CD14-positive monocyte (primary cell): ENCODE measurements around the gene MVB12B. TPM values are rescaled to one million over a fixed set of nuclear protein-coding genes. Genes with fewer than 3 reads are reported as not detected.

ENCODE experiments used
- DNase-seq, 3 donors: peaks; one replicate each; pipeline ENCODE4 v3.0.0-alpha.2; 2011 to 2022
- H2AFZ ChIP-seq: 2 replicates; pipeline ENCODE4 v1.6.0; 2012; ENCODE audit warnings: mild to moderate bottlenecking, low read depth, low read length, inconsistent platforms; ENCODE audit not compliant: insufficient read depth, poor library complexity, severe bottlenecking
- H3K27ac ChIP-seq, 2 donors: 1 replicate in 1 of 2; 2 replicates in 1 of 2; pipeline ENCODE4 v1.5.1; 2012 to 2013; ENCODE audit warnings: low read length in 2 of 2, control low read depth in 1 of 2, inconsistent platforms in 1 of 2, low read depth in 1 of 2, mild to moderate bottlenecking in 1 of 2
- H3K27me3 ChIP-seq, 2 donors: one replicate each; pipeline versions ENCODE4 v1.6.0 to v1.6.1; 2011 to 2013; ENCODE audit warnings: low read length in 2 of 2; ENCODE audit not compliant: control insufficient read depth in 2 of 2, insufficient read depth in 2 of 2
- H3K36me3 ChIP-seq, 2 donors: replicated peaks in 1 of 2; 1 replicate in 1 of 2; 2 replicates in 1 of 2; pipeline versions ENCODE4 v1.5.1 to v1.6.1; 2012 to 2013; ENCODE audit warnings: low read length in 2 of 2, control low read depth in 1 of 2, inconsistent platforms in 1 of 2, mild to moderate bottlenecking in 1 of 2; ENCODE audit not compliant: insufficient read depth in 2 of 2, control insufficient read depth in 1 of 2
- H3K4me1 ChIP-seq, 2 donors: 1 replicate in 1 of 2; 2 replicates in 1 of 2; pipeline versions ENCODE4 v1.5.1 to v1.6.1; 2012 to 2013; ENCODE audit warnings: low read length in 2 of 2, control low read depth in 1 of 2, inconsistent platforms in 1 of 2, mild to moderate bottlenecking in 1 of 2, moderate library complexity in 1 of 2; ENCODE audit not compliant: insufficient read depth in 2 of 2, control insufficient read depth in 1 of 2
- H3K4me2 ChIP-seq: replicated peaks from 2 replicates; pipeline ENCODE3; 2012; ENCODE audit warnings: low read length, moderate library complexity, mild to moderate bottlenecking; ENCODE audit not compliant: poor library complexity, severe bottlenecking; ENCODE audit errors: extremely low read depth
- H3K4me3 ChIP-seq, 3 experiments: fragments of 200-600 bp in 1 of 3; sonication (generic) in 1 of 3; replicated peaks in 1 of 3; 1 replicate in 2 of 3; 2 replicates in 1 of 3; pipeline ENCODE4 v1.5.1; 2011 to 2013; ENCODE audit warnings: low read length in 3 of 3, mild to moderate bottlenecking in 3 of 3, control low read depth in 2 of 3, low read depth in 2 of 3, inconsistent platforms in 1 of 3, moderate library complexity in 1 of 3
- H3K79me2 ChIP-seq: 2 replicates; pipeline ENCODE4 v1.6.0; 2012; ENCODE audit warnings: mild to moderate bottlenecking, control low read depth, inconsistent platforms, low read length, moderate library complexity; ENCODE audit not compliant: insufficient read depth
- H3K9ac ChIP-seq: 2 replicates; pipeline ENCODE4 v1.6.0; 2017; ENCODE audit warnings: low read length, mild to moderate bottlenecking; ENCODE audit not compliant: insufficient read depth, poor library complexity, severe bottlenecking
- H3K9me3 ChIP-seq, 2 donors: replicated peaks in 1 of 2; 1 replicate in 1 of 2; 2 replicates in 1 of 2; pipeline versions ENCODE4 v1.5.1 to v1.6.1; 2012 to 2013; ENCODE audit warnings: low read length in 2 of 2, control low read depth in 1 of 2; ENCODE audit not compliant: control insufficient read depth in 1 of 2, insufficient read depth in 1 of 2
- H4K20me1 ChIP-seq: 2 replicates; pipeline ENCODE4 v1.6.0; 2012; ENCODE audit warnings: mild to moderate bottlenecking, low read length, control low read depth, moderate library complexity; ENCODE audit not compliant: insufficient read depth
- H3K27ac Mint-ChIP-seq, 7 donors: one replicate each; pipeline ENCODE4 v1.8.0; 2020; ENCODE audit warnings: mild to moderate bottlenecking in 7 of 7, mixed read lengths in 7 of 7, moderate library complexity in 6 of 7, inconsistent platforms in 2 of 7
- H3K27me3 Mint-ChIP-seq, 3 donors: one replicate each; pipeline ENCODE4 v1.8.0; 2021 to 2022; ENCODE audit warnings: low read depth in 3 of 3, mild to moderate bottlenecking in 3 of 3, mixed read lengths in 3 of 3, moderate library complexity in 3 of 3, inconsistent platforms in 1 of 3
- H3K36me3 Mint-ChIP-seq, 2 donors: one replicate each; pipeline ENCODE4 v1.8.0; 2020; ENCODE audit warnings: mixed read lengths in 2 of 2, inconsistent platforms in 1 of 2, mild to moderate bottlenecking in 1 of 2
- H3K4me1 Mint-ChIP-seq: one replicate; pipeline ENCODE4 v1.8.0; 2020; ENCODE audit warnings: mild to moderate bottlenecking, mixed read lengths
- H3K4me3 Mint-ChIP-seq, 2 donors: one replicate each; pipeline ENCODE4 v1.8.0; 2020; ENCODE audit warnings: mild to moderate bottlenecking in 2 of 2, mixed read lengths in 2 of 2, moderate library complexity in 1 of 2
- H3K9me3 Mint-ChIP-seq, 7 donors: one replicate each; pipeline ENCODE4 v1.8.0; 2020 to 2022; ENCODE audit warnings: mixed read lengths in 7 of 7, mild to moderate bottlenecking in 6 of 7, moderate library complexity in 6 of 7, inconsistent platforms in 2 of 7
- WGBS: methylation state at CpG from one replicate; pipeline ENCODE4 v1.1.5; 2013; ENCODE audit warnings: missing lambda C conversion rate; ENCODE audit not compliant: insufficient coverage; 5-methylcytosine and 5-hydroxymethylcytosine counted together
- intact Hi-C, 2 donors: fragments of 100-400 bp; cut with micrococcal nuclease; formaldehyde crosslinking; loops; one replicate each; pipeline versions ENCODE4 v1.15.0 to v1.15.1; 2023
- polyA plus RNA-seq, 3 donors: library from polyadenylated mRNA; depleted of rRNA in 1 of 3; unstranded in 2 of 3; stranded (reverse) in 1 of 3; fragments of 300-500 nt in 2 of 3; fragments of >200 nt in 1 of 3; fragmentation: Illumina TruSeq in 2 of 3; gene quantifications; 1 replicate in 2 of 3; 2 replicates in 1 of 3; pipeline ENCODE4 v1.2.3, GENCODE V29; 2012 to 2021
- TF ChIP-seq, protein P1 (sequence below): fragments of 200-600 bp; IDR thresholded peaks from one replicate; pipeline ENCODE4 v1.8.0; 2022; ENCODE audit warnings: antibody characterized with exemption, mild to moderate bottlenecking

Gene MVB12B
- polyA plus RNA-seq, 3 donors, result 2.8 to 8.1 (median 3.5) TPM

DNA sequence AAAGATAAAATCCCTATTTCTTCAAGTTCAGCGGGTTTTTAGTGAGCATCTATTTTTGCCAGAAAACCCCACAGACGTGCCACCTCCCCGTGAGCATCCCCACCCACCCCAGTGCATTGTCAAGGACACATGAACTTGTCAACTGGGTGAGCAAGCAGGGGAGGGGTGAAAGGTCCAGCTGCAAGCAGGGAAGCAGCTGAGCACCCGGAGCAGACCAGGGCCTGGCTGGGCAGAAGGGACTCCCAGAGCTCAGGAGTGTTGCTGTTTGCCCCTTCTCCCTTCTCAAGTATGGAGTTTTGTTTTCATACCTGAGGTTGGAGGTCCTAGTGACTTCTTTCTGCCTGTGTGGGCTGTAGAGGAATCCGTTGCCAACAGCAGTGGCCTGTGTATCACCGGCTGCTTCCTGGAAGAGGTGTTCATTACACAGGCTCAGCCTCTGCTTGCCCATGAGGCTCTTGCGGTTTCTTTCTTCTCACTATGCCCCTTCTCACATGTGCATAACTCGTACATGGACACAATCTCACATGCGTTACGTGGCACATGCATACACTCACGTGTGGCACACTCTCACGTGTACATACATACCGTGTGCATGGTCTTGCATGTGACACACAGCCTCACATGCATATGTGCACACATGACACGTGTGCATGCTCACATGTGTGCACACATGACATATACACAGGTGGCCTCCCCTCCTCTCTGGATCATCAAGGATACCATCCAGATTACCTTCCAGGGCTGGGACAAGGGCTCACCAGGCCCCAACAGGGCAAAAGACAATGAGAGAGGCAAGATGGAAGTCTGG, 126.7 kb downstream of the MVB12B start:
- Mint-ChIP-seq H3K27ac (no peak overlapping the region), H3K27me3 (peaks cover 0 to 2% (median 0%) of the 10 kb centered on the region in 3 donors), H3K4me1 (peaks cover 16% of the 10 kb centered on the region), H3K9me3 (no peaks in the 10 kb centered on the region), H3K4me3 (no peak overlapping the region), H3K36me3 (peaks cover 36 to 59% of the 10 kb centered on the region in 2 donors)
- Histone ChIP-seq H3K27ac (no peak overlapping the region), H3K9ac (no peak overlapping the region), H3K79me2 (no peaks in the 10 kb centered on the region), H3K4me1 (peaks cover 0 to 3% of the 10 kb centered on the region in 2 donors), H3K4me2 (no peak overlapping the region), H3K9me3 (no peaks in the 10 kb centered on the region), H3K4me3 (no peak overlapping the region), H3K36me3 (peaks cover 0 to 1% of the 10 kb centered on the region in 2 donors), H3K27me3 (no peaks in the 10 kb centered on the region), H4K20me1 (no peaks in the 10 kb centered on the region), H2AFZ (no peak overlapping the region)
- DNase-seq, result no peak
- intact Hi-C loops, result no loop called here
- 89% methylated on average over 9 of the region's 14 CpGs for WGBS
- TF ChIP-seq, protein P1, sequence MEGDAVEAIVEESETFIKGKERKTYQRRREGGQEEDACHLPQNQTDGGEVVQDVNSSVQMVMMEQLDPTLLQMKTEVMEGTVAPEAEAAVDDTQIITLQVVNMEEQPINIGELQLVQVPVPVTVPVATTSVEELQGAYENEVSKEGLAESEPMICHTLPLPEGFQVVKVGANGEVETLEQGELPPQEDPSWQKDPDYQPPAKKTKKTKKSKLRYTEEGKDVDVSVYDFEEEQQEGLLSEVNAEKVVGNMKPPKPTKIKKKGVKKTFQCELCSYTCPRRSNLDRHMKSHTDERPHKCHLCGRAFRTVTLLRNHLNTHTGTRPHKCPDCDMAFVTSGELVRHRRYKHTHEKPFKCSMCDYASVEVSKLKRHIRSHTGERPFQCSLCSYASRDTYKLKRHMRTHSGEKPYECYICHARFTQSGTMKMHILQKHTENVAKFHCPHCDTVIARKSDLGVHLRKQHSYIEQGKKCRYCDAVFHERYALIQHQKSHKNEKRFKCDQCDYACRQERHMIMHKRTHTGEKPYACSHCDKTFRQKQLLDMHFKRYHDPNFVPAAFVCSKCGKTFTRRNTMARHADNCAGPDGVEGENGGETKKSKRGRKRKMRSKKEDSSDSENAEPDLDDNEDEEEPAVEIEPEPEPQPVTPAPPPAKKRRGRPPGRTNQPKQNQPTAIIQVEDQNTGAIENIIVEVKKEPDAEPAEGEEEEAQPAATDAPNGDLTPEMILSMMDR, result no peak

DNA sequence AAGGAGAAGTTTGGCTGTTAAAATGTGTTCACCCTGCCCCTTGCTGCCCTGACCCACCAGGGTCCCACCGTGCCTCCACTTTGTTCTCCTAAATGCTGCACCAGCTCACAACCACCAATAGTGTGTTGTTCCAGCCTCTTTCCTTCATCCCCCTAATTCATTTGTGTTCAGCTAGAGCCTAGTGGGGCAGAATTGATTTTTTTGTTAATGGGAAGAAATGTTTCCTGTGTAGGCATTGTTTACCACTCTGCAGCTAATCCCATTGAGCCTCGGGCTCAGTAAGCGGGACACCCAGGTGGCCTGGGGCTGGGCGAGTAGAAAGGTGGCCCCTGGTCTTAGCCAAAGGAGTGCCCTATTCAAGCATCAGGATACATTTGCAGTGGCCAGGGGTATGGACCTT, 127.6 kb downstream of the MVB12B start:
- H3K9me3 ChIP-seq, result no peaks in the 10 kb centered on the region
- H3K9ac ChIP-seq, result no peak overlapping the region
- H3K4me3 ChIP-seq, result no peak overlapping the region
- H3K4me1 Mint-ChIP-seq, result peaks cover 20% of the 10 kb centered on the region
- DNase-seq, result no peak
- H2AFZ ChIP-seq, result no peak overlapping the region
- peaks cover 0 to 2% (median 0%) of the 10 kb centered on the region in 3 donors for H3K27me3 Mint-ChIP-seq
- H3K4me2 ChIP-seq, result no peak overlapping the region
- H3K36me3 ChIP-seq, result no peaks in the 10 kb centered on the region
- H3K4me1 ChIP-seq, result peaks cover 0 to 3% of the 10 kb centered on the region in 2 donors
- no peak overlapping the region for H3K27ac ChIP-seq
- intact Hi-C loops, result no loop called here
- peaks cover 36 to 53% of the 10 kb centered on the region in 2 donors for H3K36me3 Mint-ChIP-seq
- peak overlapping the region in 2 of 7 donors; percentile 17 to 20 for H3K27ac Mint-ChIP-seq
- TF ChIP-seq, protein P1, result no peak
- WGBS, result no CpG with 5 or more reads among the region's 4 CpGs
- no peaks in the 10 kb centered on the region for H4K20me1 ChIP-seq
- no peaks in the 10 kb centered on the region for H3K27me3 ChIP-seq
- no peak overlapping the region for H3K4me3 Mint-ChIP-seq
- no peaks in the 10 kb centered on the region for H3K9me3 Mint-ChIP-seq
- no peaks in the 10 kb centered on the region for H3K79me2 ChIP-seq
